Thyroid gland (tissue), 4 donors: ENCODE measurements around the gene NTF3.

Experiments
- POLR2A ChIP-seq, 2 donors: fragments of 450-650 bp; IDR thresholded peaks; one replicate each; pipeline ENCODE4 v1.6.1; 2017; ENCODE audit warnings: antibody characterized with exemption in 2 of 2, mild to moderate bottlenecking in 2 of 2, moderate library complexity in 1 of 2
- TF ChIP-seq, protein P1 (sequence below), 6 experiments: fragments of 200-600 bp in 3 of 6; fragments of 450-650 bp in 3 of 6; sonication (generic) in 3 of 6; IDR thresholded peaks; one replicate each; pipeline ENCODE4 v1.5.1; 2016 to 2019; ENCODE audit warnings: antibody characterized with exemption in 6 of 6, mild to moderate bottlenecking in 2 of 6, inconsistent platforms in 1 of 6, moderate library complexity in 1 of 6

DNA sequence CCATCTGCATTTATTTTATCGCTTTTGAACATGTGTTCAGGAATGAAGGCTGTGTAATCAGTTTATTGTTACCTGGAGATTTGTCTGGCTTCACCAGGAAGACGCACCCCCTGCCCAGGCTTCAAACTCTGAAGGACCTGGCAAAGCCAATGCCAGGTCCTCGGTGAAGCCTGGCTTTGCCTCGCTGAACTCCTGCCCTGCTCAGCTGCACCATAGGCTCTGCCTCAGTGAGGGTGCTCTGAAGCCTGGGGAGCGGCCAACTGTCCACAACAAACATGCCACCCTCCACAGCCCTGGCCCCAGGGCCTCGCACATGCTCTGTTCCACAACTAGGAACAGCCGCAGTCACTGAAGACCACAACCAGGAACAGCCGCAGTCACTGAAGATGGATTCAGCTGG lies 66.9 kb downstream of the NTF3 start:
- TF ChIP-seq, protein P1, sequence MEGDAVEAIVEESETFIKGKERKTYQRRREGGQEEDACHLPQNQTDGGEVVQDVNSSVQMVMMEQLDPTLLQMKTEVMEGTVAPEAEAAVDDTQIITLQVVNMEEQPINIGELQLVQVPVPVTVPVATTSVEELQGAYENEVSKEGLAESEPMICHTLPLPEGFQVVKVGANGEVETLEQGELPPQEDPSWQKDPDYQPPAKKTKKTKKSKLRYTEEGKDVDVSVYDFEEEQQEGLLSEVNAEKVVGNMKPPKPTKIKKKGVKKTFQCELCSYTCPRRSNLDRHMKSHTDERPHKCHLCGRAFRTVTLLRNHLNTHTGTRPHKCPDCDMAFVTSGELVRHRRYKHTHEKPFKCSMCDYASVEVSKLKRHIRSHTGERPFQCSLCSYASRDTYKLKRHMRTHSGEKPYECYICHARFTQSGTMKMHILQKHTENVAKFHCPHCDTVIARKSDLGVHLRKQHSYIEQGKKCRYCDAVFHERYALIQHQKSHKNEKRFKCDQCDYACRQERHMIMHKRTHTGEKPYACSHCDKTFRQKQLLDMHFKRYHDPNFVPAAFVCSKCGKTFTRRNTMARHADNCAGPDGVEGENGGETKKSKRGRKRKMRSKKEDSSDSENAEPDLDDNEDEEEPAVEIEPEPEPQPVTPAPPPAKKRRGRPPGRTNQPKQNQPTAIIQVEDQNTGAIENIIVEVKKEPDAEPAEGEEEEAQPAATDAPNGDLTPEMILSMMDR (IDR thresholded peaks at IDR 0.05), result no peak
- no peak for TF ChIP-seq POLR2A (IDR thresholded peaks at IDR 0.05)
